Uterus (tissue), 4 donors: ENCODE data around the gene THEM4. TPM values are rescaled to one million over a fixed set of nuclear protein-coding genes. Genes with fewer than 3 reads are reported as not detected.
"Not testable (repeated sequence)": the region's sequence is repeated elsewhere in the genome, so short reads cannot be mapped to it uniquely, and the experiment has no call there.

Source experiments
- DNase-seq, 2 donors: peaks; one replicate each; pipeline ENCODE4 v3.0.0-alpha.2; 2019 to 2020
- H3K27ac ChIP-seq, 2 donors: fragments of 200-600 bp; sonication (generic); 1 replicate in 1 of 2; 2 replicates in 1 of 2; pipeline ENCODE4 v1.5.1; 2016 to 2018
- H3K27me3 ChIP-seq, 2 donors: fragments of 200-600 bp; sonication (generic); one replicate each; pipeline ENCODE4 v1.5.1; 2018 to 2019; ENCODE audit warnings: control low read depth in 1 of 2
- H3K36me3 ChIP-seq, 2 donors: fragments of 200-600 bp; sonication (generic); one replicate each; pipeline ENCODE4 v1.5.1; 2019; ENCODE audit warnings: control low read depth in 1 of 2
- H3K4me1 ChIP-seq, 2 donors: fragments of 200-600 bp; sonication (generic); one replicate each; pipeline ENCODE4 v1.5.1; 2018 to 2019; ENCODE audit warnings: control low read depth in 1 of 2
- H3K4me3 ChIP-seq, 2 donors: fragments of 200-600 bp; sonication (generic); 1 replicate in 1 of 2; 2 replicates in 1 of 2; pipeline ENCODE4 v1.5.1; 2018 to 2019; ENCODE audit warnings: mild to moderate bottlenecking in 1 of 2
- H3K9me3 ChIP-seq, 2 donors: fragments of 200-600 bp; sonication (generic); one replicate each; pipeline ENCODE4 v1.5.1; 2019; ENCODE audit warnings: control low read depth in 1 of 2
- CTCF ChIP-seq, 4 experiments: fragments of 200-600 bp in 2 of 4; fragments of 450-650 bp in 2 of 4; sonication (generic) in 2 of 4; IDR thresholded peaks; one replicate each; pipeline ENCODE4 v1.5.1; 2016 to 2019; ENCODE audit warnings: antibody characterized with exemption in 4 of 4, mild to moderate bottlenecking in 2 of 4, moderate library complexity in 1 of 4
- POLR2A ChIP-seq, 2 donors: fragments of 450-650 bp; IDR thresholded peaks; one replicate each; pipeline ENCODE4 v1.6.1; 2016; ENCODE audit warnings: antibody characterized with exemption in 2 of 2, mild to moderate bottlenecking in 1 of 2, moderate library complexity in 1 of 2
- intact Hi-C: fragments of 100-400 bp; cut with DNase I; formaldehyde crosslinking; loops from one replicate; pipeline ENCODE4 v1.15.1; 2023; ENCODE audit warnings: low total_unique reads
- total RNA-seq, 4 donors: library from RNA; depleted of rRNA in 3 of 4; stranded (reverse); fragments of >200 nt in 3 of 4; gene quantifications; one replicate each; pipeline versions ENCODE4 v1.1.0 to v1.2.4, GENCODE V29; 2014 to 2023
- donor health status: DM: yes; HTN: yes; CAD: no.

The THEM4 gene
- total RNA-seq, 4 donors from 2014 or later = 11.5 to 56.4 (median 18.3) TPM

DNA sequence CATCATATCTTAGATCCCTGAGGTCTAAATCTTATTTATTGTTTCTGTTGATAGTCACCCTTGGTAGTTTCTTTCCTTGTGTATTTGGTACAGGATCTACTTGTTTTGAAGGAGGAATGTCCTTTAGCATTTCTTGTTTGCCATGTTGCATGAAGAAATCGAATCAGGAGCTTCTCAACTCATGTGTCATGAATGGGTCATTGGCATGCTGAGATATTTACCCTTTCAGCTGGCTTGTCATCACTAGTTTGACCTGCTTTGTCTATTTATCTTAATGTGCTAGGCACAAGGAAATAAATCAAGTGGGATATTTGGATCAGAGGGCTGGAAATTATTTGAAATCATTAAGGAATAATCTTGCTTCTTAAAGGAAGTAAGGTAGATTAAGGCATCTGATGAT lies 23.8 kb downstream of the THEM4 start:
- DNase-seq = no peak
- H3K9me3 ChIP-seq = no peaks in the 10 kb centered on the region
- no peaks in the 10 kb centered on the region for H3K27me3 ChIP-seq
- H3K36me3 ChIP-seq = no peaks in the 10 kb centered on the region
- H3K27ac ChIP-seq = no peak overlapping the region
- TF ChIP-seq POLR2A (IDR thresholded peaks at IDR 0.05) = no peak
- no peak for TF ChIP-seq CTCF (IDR thresholded peaks at IDR 0.05)
- no peaks in the 10 kb centered on the region for H3K4me1 ChIP-seq
- H3K4me3 ChIP-seq = no peak overlapping the region
- intact Hi-C loops = no loop called here

DNA sequence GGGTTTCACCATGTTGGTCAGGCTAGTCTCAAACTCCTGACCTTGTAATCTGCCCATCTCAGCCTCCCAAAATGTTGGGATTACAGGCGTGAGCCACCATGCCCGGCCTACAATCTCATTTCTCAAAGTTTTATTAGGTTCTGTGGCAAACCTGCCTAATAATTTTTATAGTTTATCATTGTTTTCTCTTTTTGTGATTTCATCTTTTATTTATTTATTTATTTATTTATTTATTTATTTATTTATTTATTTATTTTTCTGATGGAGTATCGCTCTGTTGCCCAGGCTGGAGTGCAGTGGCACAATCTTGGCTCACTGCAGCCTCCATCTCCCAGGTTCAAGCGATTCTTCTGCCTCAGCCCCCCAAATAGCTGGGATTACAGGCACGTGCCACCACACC lies 24.4 kb downstream of the THEM4 start:
- H3K36me3 ChIP-seq, H3K4me1 ChIP-seq, H3K9me3 ChIP-seq, intact Hi-C loops, H3K27ac ChIP-seq, H3K27me3 ChIP-seq, H3K4me3 ChIP-seq, DNase-seq: not testable (repeated sequence)

GRCh38 chr1:151884445-151884844 lies 24.9 kb downstream of the THEM4 start:
- DNase-seq, H3K9me3 ChIP-seq, H3K36me3 ChIP-seq, H3K27me3 ChIP-seq, H3K27ac ChIP-seq, intact Hi-C loops, H3K4me3 ChIP-seq, H3K4me1 ChIP-seq: not testable (repeated sequence)

DNA sequence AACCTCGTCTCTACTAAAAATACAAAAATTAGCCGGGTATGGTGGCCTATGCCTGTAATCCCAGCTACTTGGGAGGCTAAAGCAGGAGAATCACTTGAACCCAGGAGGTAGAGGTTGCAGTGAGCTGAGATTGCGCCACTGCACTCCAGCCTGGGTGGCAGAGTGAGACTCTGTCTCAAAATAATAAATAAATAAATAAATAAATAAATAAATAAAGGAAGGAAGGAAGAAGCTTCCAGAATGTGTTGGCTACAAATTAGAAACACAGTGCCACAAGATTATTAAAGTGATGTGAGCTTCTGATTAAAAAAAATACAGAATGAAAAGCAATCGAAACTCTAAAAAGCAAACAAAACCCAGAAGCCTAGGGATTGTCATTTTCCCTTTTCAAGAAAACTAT lies 25.4 kb downstream of the THEM4 start:
- H3K27me3 ChIP-seq, H3K9me3 ChIP-seq, DNase-seq, H3K4me1 ChIP-seq, H3K27ac ChIP-seq, H3K36me3 ChIP-seq, intact Hi-C loops, H3K4me3 ChIP-seq: not testable (repeated sequence)

- H3K27ac ChIP-seq, intact Hi-C loops, DNase-seq, H3K9me3 ChIP-seq, H3K27me3 ChIP-seq, H3K4me1 ChIP-seq, H3K4me3 ChIP-seq, H3K36me3 ChIP-seq: not testable (repeated sequence)
These were observed 26.4 kb downstream of the THEM4 start for GRCh38 chr1:151882918-151883317.

DNA sequence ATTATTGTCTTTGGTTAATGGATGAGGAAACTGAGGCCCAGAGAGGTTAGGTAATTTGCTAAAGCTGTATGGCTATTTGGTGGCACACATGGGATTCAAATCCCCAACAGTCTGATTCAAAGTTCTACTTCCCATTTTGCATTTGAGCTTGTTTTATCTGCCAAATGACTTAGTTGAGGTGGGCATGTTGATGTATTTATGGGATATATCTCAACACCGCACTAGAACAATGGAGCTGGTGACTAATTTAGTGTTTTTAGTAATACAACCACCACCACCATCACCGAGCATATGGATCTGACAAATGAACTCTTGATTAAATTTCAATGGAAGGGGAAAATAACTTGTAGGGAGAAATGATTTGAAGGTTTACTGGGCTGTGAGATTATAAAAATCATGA lies 26.8 kb downstream of the THEM4 start:
- no peak overlapping the region for H3K4me3 ChIP-seq
- H3K36me3 ChIP-seq = no peaks in the 10 kb centered on the region
- intact Hi-C loops = no loop called here
- H3K4me1 ChIP-seq = no peaks in the 10 kb centered on the region
- no peak overlapping the region for H3K27ac ChIP-seq
- TF ChIP-seq CTCF (IDR thresholded peaks at IDR 0.05) = no peak
- TF ChIP-seq POLR2A (IDR thresholded peaks at IDR 0.05) = no peak
- H3K9me3 ChIP-seq = no peaks in the 10 kb centered on the region
- H3K27me3 ChIP-seq = no peaks in the 10 kb centered on the region
- DNase-seq = no peak

GRCh38 chr1:151881479-151881878 lies 27.8 kb downstream of the THEM4 start:
- intact Hi-C loops = no loop called here
- no peaks in the 10 kb centered on the region for H3K36me3 ChIP-seq
- H3K27me3 ChIP-seq = no peaks in the 10 kb centered on the region
- no peaks in the 10 kb centered on the region for H3K9me3 ChIP-seq
- DNase-seq = no peak
- H3K4me1 ChIP-seq = no peaks in the 10 kb centered on the region
- TF ChIP-seq CTCF (IDR thresholded peaks at IDR 0.05) (no peak), POLR2A (IDR thresholded peaks at IDR 0.05) (no peak)
- H3K4me3 ChIP-seq = no peak overlapping the region
- no peak overlapping the region for H3K27ac ChIP-seq
